Brain microvascular endothelial cell (primary cell): ENCODE measurements around the gene GFRA1.
A peak's percentile ranks its signal among the peaks of the same experiment; 100 is the strongest.
"Not testable (repeated sequence)": the region's sequence is repeated elsewhere in the genome, so short reads cannot be mapped to it uniquely, and the experiment has no call there.

ENCODE experiments used
- DNase-seq: peaks from one replicate; pipeline ENCODE4 v3.0.0-alpha.2; 2020
- H3K27ac ChIP-seq: fragments of 250-450 bp; sonication (Bioruptor Pico); 2 replicates; pipeline ENCODE4 v1.5.1; 2020; ENCODE audit warnings: mild to moderate bottlenecking, moderate library complexity
- H3K27me3 ChIP-seq: fragments of 250-450 bp; sonication (Bioruptor Pico); replicated peaks from 2 replicates; pipeline ENCODE4 v1.5.1; 2020; ENCODE audit warnings: mild to moderate bottlenecking
- H3K36me3 ChIP-seq: fragments of 250-450 bp; sonication (Bioruptor Pico); replicated peaks from 2 replicates; pipeline ENCODE4 v1.5.1; 2020; ENCODE audit warnings: mild to moderate bottlenecking
- H3K4me3 ChIP-seq: 2 replicates; pipeline ENCODE4 v1.5.1; 2011; ENCODE audit warnings: low read depth, mild to moderate bottlenecking, control low read depth, low read length, moderate library complexity
- in situ Hi-C: cut with HindIII; loops from 2 replicates; pipeline ENCODE4 v1.10.0; 2017; ENCODE audit warnings: low sequenced_read_pairs, low pct_ligation_motif_present
- TF ChIP-seq, protein P1 (sequence below): IDR thresholded peaks from 2 replicates; pipeline ENCODE4 v1.5.1; 2011; ENCODE audit warnings: low read depth, mild to moderate bottlenecking, moderate library complexity, low read length, control low read depth, inconsistent platforms; ENCODE audit errors: missing control alignments

Gene GFRA1

GRCh38 chr10:116039612-116040011 is 233.4 kb downstream of the GFRA1 start:
- no peak overlapping the region for H3K4me3 ChIP-seq
- in situ Hi-C loops = no loop called here
- H3K27me3 ChIP-seq = no peaks in the 10 kb centered on the region
- H3K36me3 ChIP-seq = no peaks in the 10 kb centered on the region
- H3K27ac ChIP-seq = no peak overlapping the region
- TF ChIP-seq, protein P1, sequence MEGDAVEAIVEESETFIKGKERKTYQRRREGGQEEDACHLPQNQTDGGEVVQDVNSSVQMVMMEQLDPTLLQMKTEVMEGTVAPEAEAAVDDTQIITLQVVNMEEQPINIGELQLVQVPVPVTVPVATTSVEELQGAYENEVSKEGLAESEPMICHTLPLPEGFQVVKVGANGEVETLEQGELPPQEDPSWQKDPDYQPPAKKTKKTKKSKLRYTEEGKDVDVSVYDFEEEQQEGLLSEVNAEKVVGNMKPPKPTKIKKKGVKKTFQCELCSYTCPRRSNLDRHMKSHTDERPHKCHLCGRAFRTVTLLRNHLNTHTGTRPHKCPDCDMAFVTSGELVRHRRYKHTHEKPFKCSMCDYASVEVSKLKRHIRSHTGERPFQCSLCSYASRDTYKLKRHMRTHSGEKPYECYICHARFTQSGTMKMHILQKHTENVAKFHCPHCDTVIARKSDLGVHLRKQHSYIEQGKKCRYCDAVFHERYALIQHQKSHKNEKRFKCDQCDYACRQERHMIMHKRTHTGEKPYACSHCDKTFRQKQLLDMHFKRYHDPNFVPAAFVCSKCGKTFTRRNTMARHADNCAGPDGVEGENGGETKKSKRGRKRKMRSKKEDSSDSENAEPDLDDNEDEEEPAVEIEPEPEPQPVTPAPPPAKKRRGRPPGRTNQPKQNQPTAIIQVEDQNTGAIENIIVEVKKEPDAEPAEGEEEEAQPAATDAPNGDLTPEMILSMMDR = no peak
- DNase-seq = no peak

GRCh38 chr10:116038259-116038658 is 234.7 kb downstream of the GFRA1 start:
- H3K27ac ChIP-seq = no peak overlapping the region
- H3K4me3 ChIP-seq = no peak overlapping the region
- TF ChIP-seq, protein P1 = no peak
- no peaks in the 10 kb centered on the region for H3K36me3 ChIP-seq
- DNase-seq = peak; percentile 4
- in situ Hi-C loops = no loop called here
- no peaks in the 10 kb centered on the region for H3K27me3 ChIP-seq

DNA sequence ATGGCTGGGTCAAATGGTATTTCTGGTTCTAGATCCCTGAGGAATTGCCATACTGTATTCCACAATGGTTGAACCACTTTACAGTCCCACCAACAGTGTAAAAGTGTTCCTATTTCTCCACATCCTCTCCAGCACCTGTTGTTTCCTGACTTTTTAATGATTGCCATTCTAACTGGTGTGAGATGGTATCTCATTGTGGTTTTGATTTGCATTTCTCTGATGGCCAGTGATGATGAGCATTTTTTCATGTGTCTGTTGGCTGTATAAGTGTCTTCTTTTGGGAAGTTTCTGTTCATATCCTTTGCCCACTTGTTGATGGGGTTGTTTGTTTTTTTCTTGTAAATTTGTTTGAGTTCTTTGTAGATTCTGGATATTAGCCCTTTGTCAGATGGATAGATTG is 237.6 kb downstream of the GFRA1 start:
- H3K27ac ChIP-seq, H3K4me3 ChIP-seq, in situ Hi-C loops, H3K27me3 ChIP-seq, DNase-seq, H3K36me3 ChIP-seq: not testable (repeated sequence)

- Histone ChIP-seq H3K27ac (no peak overlapping the region), H3K27me3 (no peaks in the 10 kb centered on the region), H3K36me3 (no peaks in the 10 kb centered on the region), H3K4me3 (no peak overlapping the region)
- TF ChIP-seq, protein P1 = no peak
- in situ Hi-C loops = no loop called here
- DNase-seq = no peak
Measured at GRCh38 chr10:116030576-116030975, 242.4 kb downstream of the GFRA1 start.

DNA sequence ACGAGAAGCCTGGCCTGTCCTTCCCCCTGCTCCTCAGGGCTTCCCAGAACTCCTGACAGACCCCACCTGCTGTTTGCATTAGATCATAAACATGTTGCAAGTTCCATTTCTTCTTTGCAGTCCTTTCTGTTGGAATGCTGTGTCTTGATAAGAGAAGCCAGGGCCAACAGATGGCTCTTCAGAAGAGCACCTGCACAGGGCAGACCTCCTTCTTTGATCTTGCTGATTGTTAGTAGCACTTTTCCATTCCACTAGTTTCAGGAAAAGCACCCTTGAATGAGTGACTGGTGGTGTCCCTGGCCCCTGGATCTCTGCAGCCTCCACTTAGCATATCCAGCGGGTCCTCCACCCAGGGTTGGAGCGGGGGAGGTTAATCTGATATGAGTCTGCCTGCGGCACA is 243.2 kb downstream of the GFRA1 start:
- H3K27me3 ChIP-seq = no peaks in the 10 kb centered on the region
- in situ Hi-C loops = no loop called here
- TF ChIP-seq, protein P1 = no peak
- H3K27ac ChIP-seq = no peak overlapping the region
- no peaks in the 10 kb centered on the region for H3K36me3 ChIP-seq
- no peak for DNase-seq
- H3K4me3 ChIP-seq = no peak overlapping the region

- Histone ChIP-seq H3K4me3 (no peak overlapping the region), H3K27me3 (no peaks in the 10 kb centered on the region), H3K36me3 (no peaks in the 10 kb centered on the region), H3K27ac (no peak overlapping the region)
- no peak for DNase-seq
- TF ChIP-seq, protein P1 = no peak
- in situ Hi-C loops = no loop called here
Measured at GRCh38 chr10:116027355-116027754, 245.7 kb downstream of the GFRA1 start.
